Hematopoietic multipotent progenitor cell treated with erythropoietin and hydrocortisone succinate and interleukin-3 and kit ligand, for 6 days (in vitro differentiated cells): Measurements from ENCODE around the gene FAM20C.
"Not testable (repeated sequence)": the region's sequence is repeated elsewhere in the genome, so short reads cannot be mapped to it uniquely, and the experiment has no call there.

Experiments
- DNase-seq: peaks from one replicate; pipeline ENCODE4 v3.0.0-alpha.2; 2015

FAM20C gene

GRCh38 chr7:193481-194251 is 1.3 kb downstream of the FAM20C start:
- no peak for DNase-seq

- DNase-seq = no peak
These were observed 2.1 kb downstream of the FAM20C start for GRCh38 chr7:194252-195009.

- no peak for DNase-seq
These were observed 2.8 kb downstream of the FAM20C start for GRCh38 chr7:195010-195829.

- DNase-seq = no peak
These were observed 3.4 kb downstream of the FAM20C start for GRCh38 chr7:195830-196128.

- DNase-seq = no peak
These were observed 3.9 kb downstream of the FAM20C start for GRCh38 chr7:196283-196682.

GRCh38 chr7:196778-197321 is 4.5 kb downstream of the FAM20C start:
- no peak for DNase-seq

- DNase-seq = no peak
These were observed 5.3 kb downstream of the FAM20C start for GRCh38 chr7:197413-198335.

- DNase-seq = no peak
These were observed 7.3 kb downstream of the FAM20C start for GRCh38 chr7:199483-200249.

GRCh38 chr7:200290-200689 is 7.9 kb downstream of the FAM20C start:
- DNase-seq = no peak

GRCh38 chr7:200704-201103 is 8.3 kb downstream of the FAM20C start:
- no peak for DNase-seq

- DNase-seq = no peak
These were observed 12.0 kb downstream of the FAM20C start for GRCh38 chr7:204326-204725.

- no peak for DNase-seq
These were observed 13.0 kb downstream of the FAM20C start for GRCh38 chr7:205115-206010.

GRCh38 chr7:206351-206750 is 14.0 kb downstream of the FAM20C start:
- not testable (repeated sequence) for DNase-seq

- no peak for DNase-seq
These were observed 15.2 kb downstream of the FAM20C start for GRCh38 chr7:207418-208129.

- DNase-seq = no peak
These were observed 15.8 kb downstream of the FAM20C start for GRCh38 chr7:208130-208673.

GRCh38 chr7:208816-209215 is 16.4 kb downstream of the FAM20C start:
- no peak for DNase-seq

GRCh38 chr7:209416-209815 is 17.0 kb downstream of the FAM20C start:
- no peak for DNase-seq

GRCh38 chr7:209906-210305 is 17.5 kb downstream of the FAM20C start:
- no peak for DNase-seq

- DNase-seq = no peak
These were observed 18.1 kb downstream of the FAM20C start for GRCh38 chr7:210401-210925.
